MM.1S (cell line): Measurements from ENCODE around the gene TMEM250.

Experiments used
- DNase-seq: peaks from one replicate; pipeline ENCODE4 v3.0.0-alpha.2; 2015
- H2AFZ ChIP-seq: fragments of 300-600 bp; sonication (generic); 2 replicates; pipeline ENCODE4 v1.6.0; 2016; ENCODE audit warnings: antibody characterized with exemption, low read length
- H3F3A ChIP-seq: fragments of 300-600 bp; sonication (generic); 2 replicates; pipeline ENCODE4 v1.6.1; 2016; ENCODE audit warnings: mild to moderate bottlenecking, antibody characterized with exemption, low read length, moderate library complexity, mixed read lengths; ENCODE audit not compliant: insufficient read depth
- H3K27ac ChIP-seq: fragments of 300-600 bp; sonication (generic); 2 replicates; pipeline ENCODE4 v1.5.1; 2016; ENCODE audit warnings: mild to moderate bottlenecking, low read length
- H3K27me3 ChIP-seq: fragments of 300-600 bp; sonication (generic); replicated peaks from 2 replicates; pipeline ENCODE4 v1.6.0; 2016; ENCODE audit warnings: low read length; ENCODE audit not compliant: insufficient read depth
- H3K36me3 ChIP-seq: fragments of 300-600 bp; sonication (generic); replicated peaks from 2 replicates; pipeline ENCODE4 v1.6.1; 2016; ENCODE audit warnings: mild to moderate bottlenecking, low read length, mixed read lengths; ENCODE audit not compliant: insufficient read depth
- H3K4me1 ChIP-seq: fragments of 300-600 bp; sonication (generic); 2 replicates; pipeline ENCODE4 v1.6.1; 2016; ENCODE audit warnings: low read length, mixed read lengths
- H3K4me2 ChIP-seq: fragments of 300-600 bp; sonication (generic); 2 replicates; pipeline ENCODE4 v1.6.0; 2016; ENCODE audit warnings: low read depth, low read length
- H3K4me3 ChIP-seq: fragments of 300-600 bp; sonication (generic); 2 replicates; pipeline ENCODE4 v1.5.1; 2016; ENCODE audit warnings: low read length, mixed read lengths
- H3K79me2 ChIP-seq: fragments of 300-600 bp; sonication (generic); 2 replicates; pipeline ENCODE4 v1.6.1; 2016; ENCODE audit warnings: mixed run types, low read length, mixed read lengths
- H3K9ac ChIP-seq: fragments of 300-600 bp; sonication (generic); 2 replicates; pipeline ENCODE4 v1.6.1; 2016; ENCODE audit warnings: low read length, mixed read lengths
- H3K9me2 ChIP-seq: fragments of 300-600 bp; sonication (generic); replicated peaks from 2 replicates; pipeline ENCODE4 v1.6.1; 2016; ENCODE audit warnings: mild to moderate bottlenecking, low read length, mixed read lengths; ENCODE audit not compliant: insufficient read depth
- H3K9me3 ChIP-seq: fragments of 300-600 bp; sonication (generic); replicated peaks from 2 replicates; pipeline ENCODE4 v1.6.1; 2016; ENCODE audit warnings: mild to moderate bottlenecking, low read length, mixed read lengths; ENCODE audit not compliant: insufficient read depth
- H4K20me1 ChIP-seq: fragments of 300-600 bp; sonication (generic); 2 replicates; pipeline ENCODE4 v1.6.1; 2016; ENCODE audit warnings: mild to moderate bottlenecking, low read length, moderate library complexity, mixed read lengths; ENCODE audit not compliant: insufficient read depth
- EZH2 ChIP-seq: fragments of 300-600 bp; sonication (generic); optimal IDR thresholded peaks from 2 replicates; pipeline ENCODE3; 2017; ENCODE audit warnings: low read depth, mild to moderate bottlenecking, antibody characterized with exemption, low read length, mixed read lengths
- EZH2phosphoT487 ChIP-seq: fragments of 300-600 bp; sonication (generic); IDR thresholded peaks from 2 replicates; pipeline ENCODE4 v1.6.1; 2018; ENCODE audit warnings: antibody characterized with exemption, low read length
- TF ChIP-seq, protein P1 (sequence below): fragments of 300-600 bp; sonication (generic); IDR thresholded peaks from 2 replicates; pipeline ENCODE4 v1.5.1; 2016; ENCODE audit warnings: antibody characterized with exemption, low read length, mixed read lengths

The TMEM250 gene

DNA sequence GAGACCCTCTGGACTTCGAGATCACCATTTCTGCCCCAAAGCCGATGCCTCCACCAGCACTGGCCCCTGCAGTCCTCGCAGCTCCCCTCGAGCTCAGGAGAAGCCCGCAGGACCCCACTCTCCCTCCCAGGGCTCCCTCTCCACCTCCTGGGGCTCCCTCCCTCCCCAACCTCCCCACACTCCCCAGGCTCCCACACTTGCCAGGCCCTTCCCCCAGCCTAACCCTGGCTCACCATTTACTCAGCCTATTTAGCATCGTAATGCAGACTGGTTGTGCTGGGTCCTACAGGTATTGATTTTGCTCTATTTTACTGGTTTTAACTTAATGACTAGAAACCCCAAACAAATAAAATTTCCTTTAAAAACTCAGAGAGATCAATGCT is 23.7 kb upstream of the TMEM250 start:
- H3K4me1 ChIP-seq: no peaks in the 10 kb centered on the region

DNA sequence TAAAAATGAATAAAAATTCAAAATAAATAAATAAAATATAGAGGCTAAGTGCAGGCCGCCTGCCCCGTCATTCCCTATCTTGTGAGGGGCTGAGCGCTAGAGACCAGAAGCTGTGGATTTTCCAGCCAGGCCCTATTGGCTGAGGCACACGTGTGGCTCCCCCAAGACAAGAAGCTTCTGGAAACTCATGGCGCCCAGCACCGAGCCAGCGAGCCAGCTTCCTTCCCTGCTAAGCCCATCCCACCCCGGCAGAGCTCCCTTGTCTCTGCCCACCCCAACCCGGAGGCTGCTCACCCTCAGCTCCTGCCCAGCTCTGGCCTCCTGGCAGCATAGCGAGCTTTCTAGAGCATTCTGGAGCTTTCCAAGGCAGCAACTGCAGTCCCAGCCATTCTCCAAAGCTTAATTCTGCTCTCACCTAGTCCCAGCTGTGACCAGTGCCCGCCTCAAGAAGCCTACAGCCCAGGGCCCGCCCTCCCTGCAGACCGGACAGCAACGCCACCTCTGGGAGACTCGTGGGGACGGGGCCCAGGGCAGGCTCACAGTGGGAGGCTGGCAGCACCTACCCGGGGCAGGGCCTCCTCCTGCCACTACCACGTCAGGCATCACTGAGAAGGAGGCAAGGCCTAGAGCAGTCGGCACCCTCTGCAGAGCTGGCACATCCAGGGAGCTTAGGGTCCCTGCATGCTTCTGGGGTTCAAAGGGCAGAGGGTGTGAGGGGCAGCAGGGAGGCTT is 23.2 kb upstream of the TMEM250 start:
- H3K4me2 ChIP-seq: no peak overlapping the region
- no peaks in the 10 kb centered on the region for H3K79me2 ChIP-seq
- H3K4me1 ChIP-seq: no peaks in the 10 kb centered on the region
- no peak for DNase-seq
- no peaks in the 10 kb centered on the region for H4K20me1 ChIP-seq
- no peak overlapping the region for H3K9ac ChIP-seq
- no peak for TF ChIP-seq EZH2phosphoT487
- no peak for TF ChIP-seq EZH2
- TF ChIP-seq, protein P1, sequence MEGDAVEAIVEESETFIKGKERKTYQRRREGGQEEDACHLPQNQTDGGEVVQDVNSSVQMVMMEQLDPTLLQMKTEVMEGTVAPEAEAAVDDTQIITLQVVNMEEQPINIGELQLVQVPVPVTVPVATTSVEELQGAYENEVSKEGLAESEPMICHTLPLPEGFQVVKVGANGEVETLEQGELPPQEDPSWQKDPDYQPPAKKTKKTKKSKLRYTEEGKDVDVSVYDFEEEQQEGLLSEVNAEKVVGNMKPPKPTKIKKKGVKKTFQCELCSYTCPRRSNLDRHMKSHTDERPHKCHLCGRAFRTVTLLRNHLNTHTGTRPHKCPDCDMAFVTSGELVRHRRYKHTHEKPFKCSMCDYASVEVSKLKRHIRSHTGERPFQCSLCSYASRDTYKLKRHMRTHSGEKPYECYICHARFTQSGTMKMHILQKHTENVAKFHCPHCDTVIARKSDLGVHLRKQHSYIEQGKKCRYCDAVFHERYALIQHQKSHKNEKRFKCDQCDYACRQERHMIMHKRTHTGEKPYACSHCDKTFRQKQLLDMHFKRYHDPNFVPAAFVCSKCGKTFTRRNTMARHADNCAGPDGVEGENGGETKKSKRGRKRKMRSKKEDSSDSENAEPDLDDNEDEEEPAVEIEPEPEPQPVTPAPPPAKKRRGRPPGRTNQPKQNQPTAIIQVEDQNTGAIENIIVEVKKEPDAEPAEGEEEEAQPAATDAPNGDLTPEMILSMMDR: no peak
- no peaks in the 10 kb centered on the region for H3F3A ChIP-seq
- H3K9me3 ChIP-seq: no peaks in the 10 kb centered on the region
- H3K36me3 ChIP-seq: no peaks in the 10 kb centered on the region
- no peak overlapping the region for H3K27ac ChIP-seq
- peaks cover 91% of the 10 kb centered on the region for H3K27me3 ChIP-seq
- H3K4me3 ChIP-seq: no peak overlapping the region
- no peak overlapping the region for H2AFZ ChIP-seq
- no peaks in the 10 kb centered on the region for H3K9me2 ChIP-seq

More for the DNA sequence above, 23.7 kb upstream of the TMEM250 start:
- H3K4me2 ChIP-seq: no peak overlapping the region
- H3K27me3 ChIP-seq: peaks cover 91% of the 10 kb centered on the region
- H3K9me3 ChIP-seq: no peaks in the 10 kb centered on the region
- H3K36me3 ChIP-seq: no peaks in the 10 kb centered on the region
- H3K9ac ChIP-seq: no peak overlapping the region
- H3F3A ChIP-seq: no peaks in the 10 kb centered on the region
- no peak overlapping the region for H2AFZ ChIP-seq
- TF ChIP-seq, protein P1: no peak
- TF ChIP-seq EZH2 (no peak), EZH2phosphoT487 (no peak)
- H3K4me3 ChIP-seq: no peak overlapping the region
- H4K20me1 ChIP-seq: no peaks in the 10 kb centered on the region
- H3K27ac ChIP-seq: no peak overlapping the region
- no peaks in the 10 kb centered on the region for H3K9me2 ChIP-seq
- DNase-seq: no peak
- no peaks in the 10 kb centered on the region for H3K79me2 ChIP-seq

DNA sequence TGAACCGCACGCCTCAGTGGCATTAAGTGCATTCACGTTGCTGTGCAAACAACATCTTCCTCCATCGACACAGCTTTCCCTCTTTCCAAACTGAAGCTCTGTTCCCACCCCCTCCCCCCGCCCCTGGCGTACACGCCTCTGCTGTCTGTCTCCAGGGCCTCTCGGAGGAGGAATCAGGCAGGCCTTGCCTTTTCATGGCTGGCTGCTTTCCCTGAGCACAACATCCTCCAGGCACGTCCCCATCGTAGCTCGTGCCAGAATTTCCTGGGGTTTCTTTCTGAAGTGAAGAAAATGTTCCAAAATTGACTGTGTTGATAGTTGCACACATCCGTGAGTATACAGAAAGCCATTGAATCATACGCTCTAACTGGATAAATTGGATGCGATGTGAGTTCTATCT is 22.3 kb upstream of the TMEM250 start:
- Histone ChIP-seq H3K4me3 (no peak overlapping the region), H3K9me2 (no peaks in the 10 kb centered on the region), H3K9ac (no peak overlapping the region), H4K20me1 (no peaks in the 10 kb centered on the region), H2AFZ (no peak overlapping the region), H3K27me3 (peaks cover 91% of the 10 kb centered on the region), H3K36me3 (no peaks in the 10 kb centered on the region), H3F3A (no peaks in the 10 kb centered on the region), H3K4me1 (no peaks in the 10 kb centered on the region), H3K4me2 (no peak overlapping the region), H3K79me2 (no peaks in the 10 kb centered on the region), H3K27ac (no peak overlapping the region), H3K9me3 (no peaks in the 10 kb centered on the region)
- TF ChIP-seq, protein P1: no peak
- TF ChIP-seq EZH2 (no peak), EZH2phosphoT487 (no peak)
- no peak for DNase-seq
